Activated T-cell treated with anti-CD3 and anti-CD28 coated beads, Interleukin-2, amount 50 U/mL, for 48 hours (primary cell): ENCODE results near the gene BRCA1.
"Not testable (repeated sequence)": the region's sequence is repeated elsewhere in the genome, so short reads cannot be mapped to it uniquely, and the experiment has no call there.

Experiments
- DNase-seq, 2 experiments: peaks; one replicate each; pipeline ENCODE4 v3.0.0-alpha.2; 2020

BRCA1 gene

GRCh38 chr17:43125133-43125966 lies at the start of gene BRCA1:
BRCA1 (minus strand) TSS chr17:43125364; CDS start chr17:43124096, 1,268 bp downstream.
- peak; percentile 95 for DNase-seq

DNA sequence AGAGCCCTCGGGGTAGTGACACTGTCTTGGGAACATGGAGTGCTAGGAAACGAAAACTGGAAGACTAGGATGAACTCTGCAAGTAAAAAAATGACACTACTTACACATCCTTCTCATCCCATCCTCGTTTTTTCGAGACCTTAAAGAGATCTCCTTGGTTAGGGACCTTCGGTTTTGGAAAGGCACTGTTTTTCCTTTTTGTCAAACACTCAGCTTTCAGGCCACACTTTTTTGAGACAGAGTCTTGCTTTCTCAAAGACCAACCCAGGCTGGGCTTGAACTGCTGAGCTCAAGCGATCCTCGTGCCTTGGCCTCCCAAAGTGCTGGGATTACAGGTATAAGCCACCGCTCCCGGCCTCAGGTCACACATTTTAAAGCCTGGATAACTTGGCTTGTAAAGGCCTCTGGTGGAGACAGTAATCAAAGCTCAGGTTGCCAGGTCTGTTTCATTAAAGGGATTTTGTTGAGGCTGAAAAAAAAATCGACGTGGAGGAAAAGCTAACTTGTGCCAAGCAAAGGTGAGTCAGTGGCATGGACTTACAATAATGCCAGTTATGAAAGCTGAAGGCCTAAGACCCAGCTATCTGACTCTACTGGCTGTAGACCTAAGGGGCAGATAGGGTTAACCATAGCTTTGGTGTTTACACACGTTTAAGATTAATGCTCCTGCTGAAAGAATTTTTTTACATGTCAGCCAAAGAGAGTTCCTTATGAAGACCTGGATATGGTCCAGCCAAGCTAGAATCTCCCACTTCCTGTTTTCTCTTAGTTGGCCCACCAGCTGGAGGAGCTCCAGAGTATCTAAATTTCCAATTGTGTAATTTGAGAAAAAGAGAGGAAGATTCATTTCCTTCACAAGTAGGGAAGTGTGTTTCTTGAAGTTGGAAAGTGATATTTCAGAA lies 46.7 kb upstream of the BRCA1 start:
- peak; percentile 36 to 39 for DNase-seq

DNA sequence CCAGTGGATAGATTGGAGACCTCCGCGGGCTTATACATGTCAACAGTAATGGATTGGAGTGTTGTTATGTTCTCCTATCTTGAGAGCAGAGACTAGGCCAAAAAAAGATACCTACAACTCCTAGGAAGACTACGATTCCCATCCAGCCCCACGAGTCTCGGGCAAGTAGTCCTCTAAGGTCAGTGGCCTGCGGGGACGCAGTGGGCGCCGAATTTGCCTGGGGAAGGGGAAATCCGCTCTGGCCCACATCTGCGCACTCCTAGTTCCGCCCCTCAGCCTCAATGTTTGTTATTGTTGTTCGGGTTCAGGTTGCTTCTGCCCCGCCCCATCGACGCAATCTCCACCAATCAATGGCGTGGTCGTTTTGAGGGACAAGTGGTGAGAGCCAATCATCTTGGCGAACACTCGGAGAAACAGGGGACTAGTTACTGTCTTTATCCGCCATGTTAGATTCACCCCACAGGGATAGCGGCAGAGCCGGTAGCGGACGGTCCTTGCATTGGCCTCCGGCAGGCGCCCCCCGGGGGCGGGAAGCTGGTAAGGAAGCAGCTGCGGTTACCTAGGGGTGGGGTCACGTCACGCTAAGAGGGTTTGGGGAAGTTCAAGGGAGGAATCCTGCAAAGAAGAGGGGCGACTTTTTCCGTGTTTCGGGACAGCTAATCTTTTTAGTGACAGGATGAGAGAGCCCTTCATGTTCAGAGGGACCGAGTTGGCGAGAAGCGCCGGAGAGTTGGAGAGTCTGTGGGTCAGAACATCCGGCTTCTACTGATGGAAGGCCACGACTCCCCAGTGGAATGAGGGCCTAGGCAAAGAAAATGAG lies 45.8 kb upstream of the BRCA1 start, which contains the start of gene NBR1:
NBR1 (plus strand) TSS at position 449 of the 820 bp plus-strand sequence. CDS start 4,586 bp downstream, outside the sequence.
- DNase-seq = peak; percentile 99 to 100

DNA sequence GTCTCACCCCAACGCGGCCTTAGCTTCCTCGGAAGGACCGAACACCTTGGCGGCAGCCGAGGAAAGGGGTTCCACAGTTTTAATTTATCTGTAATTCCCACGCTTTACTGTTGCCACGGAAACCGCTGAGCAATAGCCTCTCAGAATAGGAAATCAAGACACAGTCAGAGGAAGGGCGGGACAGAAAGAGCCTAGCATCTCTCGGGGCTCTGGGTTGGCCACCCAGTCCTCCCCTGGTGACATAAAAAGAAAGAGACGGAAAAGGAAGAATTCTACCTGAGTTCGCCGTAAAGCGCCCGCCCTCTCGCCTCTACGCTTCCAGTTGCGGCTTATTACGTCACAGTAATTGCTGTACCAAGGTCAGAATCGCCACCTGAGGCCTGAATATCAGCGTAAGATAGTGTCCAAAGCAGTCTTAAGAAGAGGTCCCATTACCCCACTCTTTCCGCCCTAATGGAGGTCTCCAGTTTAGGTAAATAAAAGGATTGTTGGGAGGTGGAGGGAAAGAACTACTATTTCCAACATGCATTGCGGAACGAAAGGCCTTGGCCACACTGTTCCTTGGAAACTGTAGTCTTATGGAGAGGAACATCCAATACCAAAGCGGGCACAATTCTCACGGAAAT lies 45.1 kb upstream of the BRCA1 start:
- DNase-seq = peak; percentile 84 to 89

GRCh38 chr17:43169561-43170139 lies 44.5 kb upstream of the BRCA1 start:
- no peak for DNase-seq

DNA sequence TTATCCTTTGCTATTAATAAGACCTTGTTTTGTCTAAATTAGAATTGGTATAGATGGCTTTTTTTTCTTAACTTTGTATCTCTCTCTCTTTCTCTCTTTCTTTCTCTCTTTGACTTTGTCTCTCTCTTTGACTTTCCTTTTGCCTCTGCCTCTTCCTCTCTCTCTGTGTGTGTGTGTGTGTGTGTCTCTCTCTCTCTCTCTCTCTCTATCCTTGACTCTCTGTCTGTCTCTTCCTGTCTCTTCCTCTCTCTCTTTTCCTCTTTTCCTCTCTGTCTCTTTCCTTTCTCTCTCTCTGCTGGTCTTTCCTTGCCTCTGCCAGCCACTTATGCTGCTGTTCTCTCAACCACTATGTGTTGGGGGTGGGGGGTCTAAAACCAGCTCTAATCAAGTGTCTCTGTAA lies 40.8 kb upstream of the BRCA1 start:
- DNase-seq = not testable (repeated sequence)

DNA sequence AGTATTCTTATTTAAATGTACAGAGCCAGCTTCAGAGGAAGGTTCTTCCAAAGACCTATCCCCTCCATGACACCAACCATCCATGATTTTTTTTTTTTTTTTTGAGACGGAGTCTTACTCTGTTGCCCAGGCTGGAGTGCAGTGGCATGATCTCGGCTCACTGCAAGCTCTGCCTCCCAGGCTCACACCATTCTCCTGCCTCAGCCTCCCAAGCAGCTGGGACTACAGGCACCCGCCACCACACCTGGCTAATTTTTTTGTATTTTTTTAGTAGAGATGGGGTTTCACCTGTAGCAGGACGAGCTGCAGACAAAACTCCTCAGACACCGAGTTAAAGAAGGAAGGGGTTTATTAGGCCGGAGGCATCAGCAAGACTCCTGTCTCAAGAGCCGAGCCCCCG lies 34.8 kb upstream of the BRCA1 start:
- DNase-seq = not testable (repeated sequence)

- not testable (repeated sequence) for DNase-seq
These were observed 34.1 kb upstream of the BRCA1 start for GRCh38 chr17:43159232-43159631.

DNA sequence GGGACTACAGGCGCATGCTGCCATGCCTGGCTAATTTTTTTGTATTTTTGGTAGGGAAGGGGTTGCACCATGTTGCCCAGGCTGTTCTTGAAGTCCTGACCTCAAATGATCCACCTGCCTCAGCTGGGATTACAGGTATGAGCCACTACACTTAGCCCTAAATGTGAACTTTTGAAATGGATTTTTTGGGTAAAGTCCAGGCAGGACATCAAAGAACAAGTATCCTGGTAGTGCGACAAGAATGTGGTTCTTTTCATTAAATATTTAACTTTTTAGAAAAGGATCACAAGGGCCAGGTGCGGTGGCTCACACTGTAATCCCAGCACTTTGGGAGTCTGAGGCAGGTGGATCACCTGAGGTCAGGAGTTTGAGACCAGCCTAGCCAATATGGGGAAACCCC lies 30.5 kb upstream of the BRCA1 start:
- no peak for DNase-seq

GRCh38 chr17:43153197-43153835 lies 28.2 kb upstream of the BRCA1 start:
- DNase-seq = not testable (repeated sequence)

DNA sequence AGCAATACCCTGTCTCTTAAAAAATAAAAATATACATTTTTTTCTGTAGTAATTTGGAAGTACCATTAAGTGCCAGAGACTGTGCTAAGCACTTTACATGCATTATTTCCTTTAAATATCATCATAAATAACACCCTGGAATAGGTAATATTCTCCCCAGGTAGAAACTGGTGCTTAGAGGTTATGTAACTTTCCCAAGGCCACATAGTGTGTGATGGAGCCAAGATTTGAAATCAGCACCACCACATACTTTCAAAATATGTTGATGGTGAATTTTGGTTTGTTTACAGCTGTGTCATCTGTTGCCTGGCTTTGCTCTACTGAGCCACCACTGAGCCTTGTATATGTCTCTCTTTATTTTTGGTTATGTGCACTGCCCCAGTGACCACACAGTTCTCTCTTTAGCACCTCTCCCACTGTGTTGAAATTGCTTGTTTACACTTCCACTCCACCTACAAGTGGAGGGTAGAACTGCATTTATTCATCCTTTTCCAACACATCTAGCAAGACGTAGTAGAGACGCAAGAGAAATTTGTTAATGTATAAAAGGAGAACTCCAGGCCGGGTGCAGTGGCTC lies 26.8 kb upstream of the BRCA1 start:
- DNase-seq = no peak

DNA sequence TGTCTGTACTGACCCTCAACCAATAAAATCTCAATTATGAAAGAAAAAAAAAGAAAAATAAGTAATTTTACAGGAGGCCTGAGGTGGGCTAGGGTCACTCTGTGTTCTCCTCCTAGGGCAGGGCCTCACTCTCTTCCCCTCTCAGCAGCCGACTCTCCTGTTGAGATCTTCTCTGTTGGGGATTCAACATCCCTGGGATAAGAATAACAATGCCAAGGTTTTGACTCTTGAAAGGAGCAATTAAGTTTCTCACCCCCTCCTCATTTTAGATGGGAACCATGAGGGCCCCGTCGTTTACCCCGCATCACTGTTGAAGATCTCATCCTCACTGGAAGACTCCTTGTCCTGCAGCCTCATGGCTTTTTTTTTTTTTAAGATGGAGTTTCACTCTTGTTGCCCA lies 21.5 kb upstream of the BRCA1 start:
- DNase-seq = no peak

DNA sequence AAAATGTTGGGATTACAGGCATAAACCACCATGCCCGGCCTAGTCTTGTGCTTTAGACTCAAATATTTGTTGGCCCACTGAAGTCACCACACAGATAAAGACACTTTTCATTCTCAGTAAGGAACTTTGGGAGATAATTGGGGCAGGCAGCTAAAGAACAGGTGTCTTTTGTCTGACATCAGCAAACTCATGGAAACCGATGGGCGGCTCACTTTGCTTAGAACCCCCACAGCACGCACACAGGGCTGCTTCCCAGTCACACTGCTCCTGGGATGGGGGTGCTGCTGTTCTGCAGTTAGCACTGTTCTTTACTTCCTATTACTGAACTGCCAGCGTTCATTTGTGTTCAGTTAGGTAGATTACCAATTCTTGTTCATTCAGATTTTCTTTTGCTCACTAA lies 18.0 kb upstream of the BRCA1 start:
- no peak for DNase-seq

DNA sequence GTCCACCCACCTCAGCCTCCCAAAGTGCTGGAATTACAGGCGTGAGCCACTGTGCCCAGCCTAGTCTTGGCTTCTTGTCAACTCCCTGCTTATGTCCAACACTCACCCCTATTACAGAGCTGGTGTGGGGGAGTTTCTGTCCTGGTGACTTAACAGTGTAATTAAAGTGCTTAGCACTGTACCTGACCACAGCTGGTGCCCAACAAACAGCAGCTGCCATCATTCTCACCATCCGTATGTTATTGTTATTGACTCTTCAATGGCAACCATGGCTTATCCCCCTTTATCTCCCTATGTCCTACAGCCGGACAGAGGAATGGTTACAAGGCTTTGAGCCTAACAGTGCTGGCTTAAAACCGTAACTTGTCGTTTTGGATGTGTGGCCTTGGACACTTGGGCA lies 17.0 kb upstream of the BRCA1 start:
- no peak for DNase-seq

DNA sequence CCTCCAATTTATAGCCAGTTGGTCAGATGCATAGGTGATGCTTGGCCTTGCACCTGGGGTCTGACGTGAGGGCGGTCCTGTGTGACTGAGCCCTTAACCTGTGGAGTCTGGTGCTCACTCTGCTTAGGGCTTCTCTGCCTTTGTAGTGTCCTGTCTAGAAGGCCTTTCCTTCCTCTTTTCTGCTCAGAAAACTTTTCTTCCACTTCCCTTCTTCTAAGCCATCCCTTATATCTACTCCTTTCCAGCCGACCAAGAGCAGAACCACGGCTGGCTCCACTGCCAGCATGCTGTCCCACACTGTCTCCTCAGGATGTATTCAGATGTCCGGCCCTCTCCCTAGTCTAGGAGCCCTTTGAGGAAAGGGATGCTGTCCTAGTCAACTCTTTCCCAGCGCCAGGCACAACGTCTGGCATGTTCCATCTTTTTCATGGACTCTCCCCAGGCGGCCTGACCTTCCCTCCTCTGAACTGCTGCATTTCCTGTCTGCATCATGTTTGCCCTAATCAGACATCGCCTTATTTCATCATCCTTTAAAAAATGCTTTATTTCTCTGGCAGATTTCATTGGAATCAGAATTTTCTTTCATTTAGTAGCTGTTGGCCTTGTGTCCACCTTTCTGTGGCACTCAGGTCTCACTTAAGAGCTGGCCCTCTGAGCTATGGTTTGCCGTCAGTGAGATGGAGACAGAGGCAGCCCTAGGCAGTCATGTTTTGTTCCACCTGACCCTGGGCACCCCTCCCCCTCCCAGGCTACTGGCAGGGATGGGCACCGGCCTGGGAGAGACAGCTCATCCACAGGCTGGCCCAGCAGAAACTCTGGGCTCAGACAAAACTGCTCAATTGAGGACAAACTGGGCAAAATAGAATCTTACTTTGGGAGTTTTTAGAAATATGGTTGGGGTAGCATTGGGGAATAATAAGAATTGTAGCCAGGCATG lies 15.5 kb upstream of the BRCA1 start:
- DNase-seq = no peak

DNA sequence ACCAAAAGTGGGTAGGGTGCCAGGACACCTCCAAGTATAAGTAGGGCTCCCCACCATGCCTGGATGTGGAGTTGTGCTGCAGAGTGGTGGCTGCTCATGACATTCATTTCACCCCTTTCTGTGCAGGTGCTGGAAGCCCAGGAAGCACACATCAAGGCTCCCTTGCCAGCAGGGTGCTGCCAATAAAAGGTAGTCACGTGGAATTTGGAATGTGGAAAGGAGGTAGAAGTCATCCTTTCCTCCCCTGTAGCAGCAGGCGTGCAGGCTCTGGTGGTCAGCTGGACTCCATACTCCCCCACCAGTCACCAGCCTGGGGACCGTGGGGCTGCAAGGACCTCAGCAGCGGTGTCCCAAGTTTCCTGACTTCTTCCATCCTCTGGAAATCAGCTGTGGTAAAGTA lies 13.4 kb upstream of the BRCA1 start:
- DNase-seq = not testable (repeated sequence)

DNA sequence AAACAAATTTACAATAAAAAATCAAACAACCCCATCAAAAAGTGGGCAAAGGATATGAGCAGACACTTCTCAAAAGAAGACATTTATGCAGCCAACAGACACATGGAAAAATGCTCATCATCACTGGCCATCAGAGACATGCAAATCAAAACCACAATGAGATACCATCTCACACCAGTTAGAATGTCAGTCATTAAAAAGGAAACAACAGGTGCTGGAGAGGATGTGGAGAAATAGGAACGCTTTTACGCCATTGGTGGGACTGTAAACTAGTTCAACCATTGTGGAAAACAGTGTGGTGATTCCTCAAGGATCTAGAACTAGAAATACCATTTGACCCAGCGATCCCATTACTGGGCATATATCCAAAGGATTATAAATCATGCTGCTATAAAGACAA lies 11.4 kb upstream of the BRCA1 start:
- DNase-seq = not testable (repeated sequence)

DNA sequence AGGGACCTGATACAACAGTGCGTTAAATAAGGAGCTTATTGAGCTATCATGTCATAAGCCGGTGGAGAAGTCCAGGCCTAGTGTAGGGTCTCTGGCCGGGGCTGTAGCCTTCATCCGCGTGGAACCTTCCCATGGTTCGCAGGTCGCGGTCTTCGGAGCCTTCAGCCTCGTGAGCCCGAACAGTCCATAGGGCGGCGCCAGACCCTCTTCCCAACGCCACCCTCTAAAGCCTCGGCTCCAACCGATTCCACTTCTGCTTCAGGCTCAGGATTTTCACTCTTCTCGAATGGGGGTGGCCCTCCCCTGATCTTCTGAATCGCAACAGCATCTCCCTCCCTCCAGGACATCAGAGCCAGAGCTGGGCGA lies 10.3 kb upstream of the BRCA1 start:
- no peak for DNase-seq

GRCh38 chr17:43134774-43135453 lies 9.8 kb upstream of the BRCA1 start:
- DNase-seq = no peak
